PC-9 (cell line): Measurements from ENCODE around the gene MMP24OS.

Source experiments
- EZH2 ChIP-seq: fragments of 200-600 bp; sonication (generic); IDR thresholded peaks from 2 replicates; pipeline ENCODE4 v1.8.0; 2017; ENCODE audit warnings: antibody characterized with exemption, low read depth
- TF ChIP-seq, protein P1 (sequence below): fragments of 200-600 bp; sonication (generic); conservative IDR thresholded peaks from 2 replicates; pipeline ENCODE4 v1.6.1; 2017; ENCODE audit warnings: mixed run types, antibody characterized with exemption, mild to moderate bottlenecking, moderate library complexity

- TF ChIP-seq, protein P1, sequence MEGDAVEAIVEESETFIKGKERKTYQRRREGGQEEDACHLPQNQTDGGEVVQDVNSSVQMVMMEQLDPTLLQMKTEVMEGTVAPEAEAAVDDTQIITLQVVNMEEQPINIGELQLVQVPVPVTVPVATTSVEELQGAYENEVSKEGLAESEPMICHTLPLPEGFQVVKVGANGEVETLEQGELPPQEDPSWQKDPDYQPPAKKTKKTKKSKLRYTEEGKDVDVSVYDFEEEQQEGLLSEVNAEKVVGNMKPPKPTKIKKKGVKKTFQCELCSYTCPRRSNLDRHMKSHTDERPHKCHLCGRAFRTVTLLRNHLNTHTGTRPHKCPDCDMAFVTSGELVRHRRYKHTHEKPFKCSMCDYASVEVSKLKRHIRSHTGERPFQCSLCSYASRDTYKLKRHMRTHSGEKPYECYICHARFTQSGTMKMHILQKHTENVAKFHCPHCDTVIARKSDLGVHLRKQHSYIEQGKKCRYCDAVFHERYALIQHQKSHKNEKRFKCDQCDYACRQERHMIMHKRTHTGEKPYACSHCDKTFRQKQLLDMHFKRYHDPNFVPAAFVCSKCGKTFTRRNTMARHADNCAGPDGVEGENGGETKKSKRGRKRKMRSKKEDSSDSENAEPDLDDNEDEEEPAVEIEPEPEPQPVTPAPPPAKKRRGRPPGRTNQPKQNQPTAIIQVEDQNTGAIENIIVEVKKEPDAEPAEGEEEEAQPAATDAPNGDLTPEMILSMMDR, result no peak
- no peak for TF ChIP-seq EZH2
Measured at GRCh38 chr20:35307666-35308653, 30.0 kb upstream of the MMP24OS start.
